ENCODE results near the gene CD81. TPM values are rescaled to one million over a fixed set of nuclear protein-coding genes. Genes with fewer than 3 reads are reported as not detected.
A peak's percentile ranks its signal among the peaks of the same experiment; 100 is the strongest.

Gene CD81
- total RNA-seq, 1 donor from 2014 or later: 441 TPM

- Mint-ChIP-seq H3K4me3 (ENCODE audit: unreplicated experiment) (no peak overlapping the region), H3K27me3 (ENCODE audit: low read depth) (no peaks in the 10 kb centered on the region), H3K36me3 (ENCODE audit: low read depth) (peaks cover 8% of the 10 kb centered on the region), H3K27ac (ENCODE audit: unreplicated experiment) (no peak overlapping the region), H3K9me3 (ENCODE audit: low read depth) (no peaks in the 10 kb centered on the region), H3K4me1 (ENCODE audit: low read depth) (peaks cover 11% of the 10 kb centered on the region)
- DNase-seq (ENCODE audit: low spot score): no peak
- TF ChIP-seq, protein P1, sequence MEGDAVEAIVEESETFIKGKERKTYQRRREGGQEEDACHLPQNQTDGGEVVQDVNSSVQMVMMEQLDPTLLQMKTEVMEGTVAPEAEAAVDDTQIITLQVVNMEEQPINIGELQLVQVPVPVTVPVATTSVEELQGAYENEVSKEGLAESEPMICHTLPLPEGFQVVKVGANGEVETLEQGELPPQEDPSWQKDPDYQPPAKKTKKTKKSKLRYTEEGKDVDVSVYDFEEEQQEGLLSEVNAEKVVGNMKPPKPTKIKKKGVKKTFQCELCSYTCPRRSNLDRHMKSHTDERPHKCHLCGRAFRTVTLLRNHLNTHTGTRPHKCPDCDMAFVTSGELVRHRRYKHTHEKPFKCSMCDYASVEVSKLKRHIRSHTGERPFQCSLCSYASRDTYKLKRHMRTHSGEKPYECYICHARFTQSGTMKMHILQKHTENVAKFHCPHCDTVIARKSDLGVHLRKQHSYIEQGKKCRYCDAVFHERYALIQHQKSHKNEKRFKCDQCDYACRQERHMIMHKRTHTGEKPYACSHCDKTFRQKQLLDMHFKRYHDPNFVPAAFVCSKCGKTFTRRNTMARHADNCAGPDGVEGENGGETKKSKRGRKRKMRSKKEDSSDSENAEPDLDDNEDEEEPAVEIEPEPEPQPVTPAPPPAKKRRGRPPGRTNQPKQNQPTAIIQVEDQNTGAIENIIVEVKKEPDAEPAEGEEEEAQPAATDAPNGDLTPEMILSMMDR (IDR thresholded peaks at IDR 0.05): no peak
These were observed 19.4 kb downstream of the CD81 start for GRCh38 chr11:2396471-2396870.

GRCh38 chr11:2397005-2397404 lies 19.9 kb downstream of the CD81 start:
- TF ChIP-seq, protein P1 (IDR thresholded peaks at IDR 0.05): no peak
- DNase-seq (ENCODE audit: low spot score): no peak
- no peak overlapping the region for H3K4me3 Mint-ChIP-seq (ENCODE audit: unreplicated experiment)
- peaks cover 16% of the 10 kb centered on the region for H3K4me1 Mint-ChIP-seq (ENCODE audit: low read depth)
- no peaks in the 10 kb centered on the region for H3K9me3 Mint-ChIP-seq (ENCODE audit: low read depth)
- H3K27ac Mint-ChIP-seq (ENCODE audit: unreplicated experiment): peak overlapping the region; percentile 51
- H3K36me3 Mint-ChIP-seq (ENCODE audit: low read depth): peaks cover 8% of the 10 kb centered on the region
- H3K27me3 Mint-ChIP-seq (ENCODE audit: low read depth): no peaks in the 10 kb centered on the region

- no peaks in the 10 kb centered on the region for H3K27me3 Mint-ChIP-seq (ENCODE audit: low read depth)
- peak overlapping the region; percentile 86 for H3K4me3 Mint-ChIP-seq (ENCODE audit: unreplicated experiment)
- H3K27ac Mint-ChIP-seq (ENCODE audit: unreplicated experiment): peak overlapping the region; percentile 93
- H3K36me3 Mint-ChIP-seq (ENCODE audit: low read depth): peaks cover 8% of the 10 kb centered on the region
- no peaks in the 10 kb centered on the region for H3K9me3 Mint-ChIP-seq (ENCODE audit: low read depth)
- H3K4me1 Mint-ChIP-seq (ENCODE audit: low read depth): peaks cover 23% of the 10 kb centered on the region
- TF ChIP-seq, protein P1 (IDR thresholded peaks at IDR 0.05): peak; percentile 18
- DNase-seq (ENCODE audit: low spot score): no peak
These were observed 21.7 kb downstream of the CD81 start for GRCh38 chr11:2398664-2399355.

- Mint-ChIP-seq H3K4me1 (ENCODE audit: low read depth) (peaks cover 23% of the 10 kb centered on the region), H3K4me3 (ENCODE audit: unreplicated experiment) (peak overlapping the region; percentile 86), H3K27me3 (ENCODE audit: low read depth) (no peaks in the 10 kb centered on the region), H3K27ac (ENCODE audit: unreplicated experiment) (peak overlapping the region; percentile 93), H3K36me3 (ENCODE audit: low read depth) (peaks cover 8% of the 10 kb centered on the region), H3K9me3 (ENCODE audit: low read depth) (no peaks in the 10 kb centered on the region)
- TF ChIP-seq, protein P1 (IDR thresholded peaks at IDR 0.05): no peak
- DNase-seq (ENCODE audit: low spot score): no peak
These were observed 22.5 kb downstream of the CD81 start for GRCh38 chr11:2399488-2400068.

DNA sequence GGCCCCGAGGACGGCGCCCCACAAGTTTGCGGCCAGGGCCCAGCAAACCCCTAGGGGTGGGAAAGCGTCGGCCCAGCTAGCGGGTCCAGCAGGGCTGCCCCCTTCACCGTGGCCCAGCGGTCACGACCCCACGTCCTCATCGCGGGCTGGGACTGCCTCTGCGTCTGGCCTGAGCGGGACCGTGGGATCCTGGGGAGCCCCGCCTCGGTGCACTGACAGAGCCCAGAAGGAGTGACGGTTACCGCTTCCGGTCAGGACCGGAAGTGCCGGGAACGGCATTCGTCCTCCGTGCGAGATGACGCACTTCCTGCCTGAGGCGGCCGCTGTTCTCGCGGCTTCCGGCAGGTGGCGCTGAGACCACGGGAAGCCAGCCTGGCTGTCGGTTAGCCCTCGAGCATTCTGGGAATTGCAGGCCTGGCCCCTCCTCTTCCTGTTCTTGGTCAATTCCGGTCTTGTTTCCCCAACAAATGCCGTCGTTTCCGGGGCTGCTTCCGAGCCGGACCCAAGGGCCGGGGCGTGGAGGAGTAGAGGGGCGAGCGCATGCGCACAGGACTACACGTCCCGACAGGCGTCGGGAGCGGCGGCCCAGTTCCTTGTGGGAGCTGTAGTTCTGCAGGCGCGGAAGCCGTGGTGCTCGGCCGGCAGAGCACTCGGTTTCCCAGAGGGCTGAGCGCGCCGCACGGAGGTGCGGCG lies 23.1 kb downstream of the CD81 start, which contains the start of gene TSSC4:
Gene TSSC4, plus strand, starts transcription at position 682 of the 693 bp plus-strand sequence. CDS start 1,884 bp downstream, outside the sequence.
- Mint-ChIP-seq H3K9me3 (ENCODE audit: low read depth) (no peaks in the 10 kb centered on the region), H3K36me3 (ENCODE audit: low read depth) (peaks cover 8% of the 10 kb centered on the region), H3K4me1 (ENCODE audit: low read depth) (peaks cover 23% of the 10 kb centered on the region)

More for the DNA sequence above, 23.1 kb downstream of the CD81 start, which contains the start of gene TSSC4:
- H3K27ac Mint-ChIP-seq (ENCODE audit: unreplicated experiment): peak within 1 kb of the TSS; percentile 93
- H3K27me3 Mint-ChIP-seq (ENCODE audit: low read depth): no peaks in the 10 kb centered on the region
- DNase-seq (ENCODE audit: low spot score): peak; percentile 100
- TF ChIP-seq, protein P1 (IDR thresholded peaks at IDR 0.05): peak; percentile 94
- peak within 1 kb of the TSS; percentile 86 for H3K4me3 Mint-ChIP-seq (ENCODE audit: unreplicated experiment)

Data from chondrocyte (in vitro differentiated cells).